ENCODE data around the gene HDAC4. TPM values are rescaled to one million over a fixed set of nuclear protein-coding genes. Genes with fewer than 3 reads are reported as not detected.

HDAC4 gene
- total RNA-seq, 4 donors from 2014 or later: 24.8 to 82.9 (median 41.3) TPM

DNA sequence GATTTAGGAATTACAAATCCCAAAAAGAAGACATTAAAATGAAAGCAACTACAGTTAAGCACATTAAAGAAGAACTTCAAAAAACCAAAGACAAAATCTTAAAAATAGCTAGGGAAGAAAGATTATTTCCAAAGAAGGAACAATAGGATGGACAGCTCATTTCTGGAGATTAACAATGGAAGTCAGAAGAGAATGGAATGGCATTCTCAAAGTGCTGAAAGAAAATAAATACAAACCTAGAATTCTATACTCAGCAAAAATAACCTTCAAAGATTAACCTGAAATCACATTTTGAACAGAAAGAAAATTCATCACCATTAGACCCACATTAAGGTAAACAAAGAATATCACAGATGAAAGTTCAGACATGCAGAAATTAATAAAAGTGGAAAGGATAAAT is 229.2 kb downstream of the HDAC4 start:
- TF ChIP-seq, protein P1, sequence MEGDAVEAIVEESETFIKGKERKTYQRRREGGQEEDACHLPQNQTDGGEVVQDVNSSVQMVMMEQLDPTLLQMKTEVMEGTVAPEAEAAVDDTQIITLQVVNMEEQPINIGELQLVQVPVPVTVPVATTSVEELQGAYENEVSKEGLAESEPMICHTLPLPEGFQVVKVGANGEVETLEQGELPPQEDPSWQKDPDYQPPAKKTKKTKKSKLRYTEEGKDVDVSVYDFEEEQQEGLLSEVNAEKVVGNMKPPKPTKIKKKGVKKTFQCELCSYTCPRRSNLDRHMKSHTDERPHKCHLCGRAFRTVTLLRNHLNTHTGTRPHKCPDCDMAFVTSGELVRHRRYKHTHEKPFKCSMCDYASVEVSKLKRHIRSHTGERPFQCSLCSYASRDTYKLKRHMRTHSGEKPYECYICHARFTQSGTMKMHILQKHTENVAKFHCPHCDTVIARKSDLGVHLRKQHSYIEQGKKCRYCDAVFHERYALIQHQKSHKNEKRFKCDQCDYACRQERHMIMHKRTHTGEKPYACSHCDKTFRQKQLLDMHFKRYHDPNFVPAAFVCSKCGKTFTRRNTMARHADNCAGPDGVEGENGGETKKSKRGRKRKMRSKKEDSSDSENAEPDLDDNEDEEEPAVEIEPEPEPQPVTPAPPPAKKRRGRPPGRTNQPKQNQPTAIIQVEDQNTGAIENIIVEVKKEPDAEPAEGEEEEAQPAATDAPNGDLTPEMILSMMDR (IDR thresholded peaks at IDR 0.05; ENCODE audit: low read depth): no peak

DNA sequence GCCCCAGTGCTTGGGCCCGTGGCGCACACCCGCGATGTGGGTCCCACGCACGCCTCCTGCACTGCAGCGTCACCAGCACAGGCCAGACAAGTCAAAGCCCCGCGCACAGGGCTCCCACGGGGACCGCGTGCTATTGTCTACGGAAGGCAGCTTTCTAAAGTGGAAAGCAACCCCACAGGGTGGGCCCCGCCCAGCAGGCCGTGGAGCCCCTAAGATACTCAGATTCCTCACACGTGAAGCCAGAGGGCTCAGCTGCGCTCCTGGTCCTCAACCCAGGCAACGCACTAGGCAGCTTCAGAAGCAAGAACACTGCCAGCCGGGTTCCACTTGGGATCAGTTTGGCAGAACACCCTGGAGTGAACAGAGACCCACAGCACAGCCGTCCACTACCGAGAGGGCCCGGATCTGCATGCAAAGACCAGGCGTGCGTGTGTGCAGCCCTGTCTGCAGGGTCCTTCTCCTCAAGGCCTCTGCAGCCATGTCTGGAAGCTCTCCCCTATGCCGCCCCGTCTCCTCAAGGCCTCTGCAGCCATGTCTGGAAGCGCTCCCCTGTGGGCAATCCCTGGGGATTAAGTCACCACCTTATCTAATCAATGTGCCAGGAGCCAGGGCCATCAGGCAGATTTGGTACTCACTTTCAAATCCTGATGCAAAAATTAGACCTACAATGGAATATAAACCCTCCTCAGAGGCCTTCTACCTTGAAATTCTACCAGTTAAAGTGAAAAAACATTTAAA is 231.3 kb downstream of the HDAC4 start:
- TF ChIP-seq, protein P1 (IDR thresholded peaks at IDR 0.05; ENCODE audit: low read depth): no peak

DNA sequence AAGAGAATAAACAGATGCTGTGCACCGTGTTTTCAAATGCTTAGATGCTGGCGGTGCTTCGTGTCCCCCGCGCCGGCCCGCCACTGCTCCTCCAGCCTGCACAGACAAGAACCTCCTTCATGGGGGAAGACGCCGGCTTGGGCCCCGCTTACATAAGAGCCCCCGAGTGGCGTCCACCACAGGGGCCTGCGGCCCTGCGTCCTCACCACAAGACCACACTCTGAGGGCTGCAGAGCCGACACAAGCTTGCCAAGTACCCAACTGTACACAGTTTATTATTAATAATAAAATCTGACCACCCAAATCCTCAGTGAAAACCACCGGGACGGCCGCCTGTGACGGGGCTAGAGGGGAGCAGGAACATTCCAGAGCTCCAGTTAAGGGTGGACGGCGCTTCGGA is 232.2 kb downstream of the HDAC4 start:
- TF ChIP-seq, protein P1 (IDR thresholded peaks at IDR 0.05; ENCODE audit: low read depth): no peak

DNA sequence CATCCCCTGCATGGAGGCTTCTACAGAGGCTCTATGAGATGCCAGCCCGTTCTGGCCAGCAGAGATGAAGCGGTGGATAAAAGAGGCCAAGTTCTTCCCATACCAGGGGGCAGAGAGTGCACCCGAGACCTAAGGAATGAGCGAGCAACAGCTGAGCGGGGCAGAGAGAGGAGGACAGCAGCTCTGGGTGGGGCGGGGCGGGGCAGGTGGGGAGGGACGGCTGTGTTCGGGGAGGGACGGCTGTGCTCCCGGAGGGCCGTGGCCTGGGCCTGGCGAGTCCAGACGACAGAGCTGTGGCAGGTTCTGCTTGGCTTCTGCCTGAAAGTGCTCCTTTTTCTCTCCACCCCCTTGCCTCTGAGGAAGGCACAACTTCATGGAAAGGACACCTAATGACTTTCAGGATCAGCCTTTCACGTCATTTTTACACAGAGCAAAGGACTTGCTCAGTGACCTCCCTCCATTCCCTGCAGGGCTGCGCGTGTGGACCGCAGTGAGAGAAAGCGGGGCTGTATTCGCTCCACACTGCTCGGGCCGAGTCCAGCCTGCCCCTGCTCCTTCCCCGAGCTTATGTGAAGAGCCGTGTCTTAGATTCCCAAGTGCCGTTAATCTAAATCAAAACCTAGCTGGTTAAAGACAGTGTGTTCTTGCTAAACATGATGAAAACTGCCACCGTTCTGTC is 232.9 kb downstream of the HDAC4 start:
- TF ChIP-seq, protein P1 (IDR thresholded peaks at IDR 0.05; ENCODE audit: low read depth): no peak

DNA sequence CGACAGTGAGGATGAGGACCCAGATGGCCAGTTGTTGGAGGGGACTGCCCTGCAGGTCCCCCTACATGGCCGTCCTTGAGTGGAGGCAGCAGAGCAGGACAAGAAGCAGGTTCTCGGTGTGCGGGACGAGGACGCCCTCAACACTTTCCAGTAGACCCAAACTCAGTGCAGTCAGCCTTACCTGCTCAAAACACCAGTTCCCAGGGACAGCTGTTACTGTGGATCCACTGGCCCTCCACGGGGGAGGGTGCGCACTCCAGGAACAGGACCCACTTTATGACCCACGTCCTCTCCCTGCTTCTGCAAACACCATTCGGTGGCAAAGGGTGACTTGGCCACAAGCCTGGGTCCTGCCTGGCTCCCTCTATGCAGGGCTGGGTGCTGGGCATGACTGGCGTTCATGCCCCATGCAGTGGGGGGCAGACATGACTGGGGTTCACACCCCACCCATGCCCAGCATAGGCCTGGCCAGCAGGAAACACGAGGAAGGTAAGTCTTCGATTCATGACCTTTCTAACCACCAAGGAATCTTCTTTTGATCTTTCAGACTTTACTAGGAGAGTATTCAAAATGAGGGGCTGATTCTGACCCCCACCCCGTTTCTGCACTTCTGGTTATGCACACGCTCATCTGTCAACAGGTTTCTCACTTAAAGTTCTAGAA is 233.7 kb downstream of the HDAC4 start:
- TF ChIP-seq, protein P1 (IDR thresholded peaks at IDR 0.05; ENCODE audit: low read depth): no peak

DNA sequence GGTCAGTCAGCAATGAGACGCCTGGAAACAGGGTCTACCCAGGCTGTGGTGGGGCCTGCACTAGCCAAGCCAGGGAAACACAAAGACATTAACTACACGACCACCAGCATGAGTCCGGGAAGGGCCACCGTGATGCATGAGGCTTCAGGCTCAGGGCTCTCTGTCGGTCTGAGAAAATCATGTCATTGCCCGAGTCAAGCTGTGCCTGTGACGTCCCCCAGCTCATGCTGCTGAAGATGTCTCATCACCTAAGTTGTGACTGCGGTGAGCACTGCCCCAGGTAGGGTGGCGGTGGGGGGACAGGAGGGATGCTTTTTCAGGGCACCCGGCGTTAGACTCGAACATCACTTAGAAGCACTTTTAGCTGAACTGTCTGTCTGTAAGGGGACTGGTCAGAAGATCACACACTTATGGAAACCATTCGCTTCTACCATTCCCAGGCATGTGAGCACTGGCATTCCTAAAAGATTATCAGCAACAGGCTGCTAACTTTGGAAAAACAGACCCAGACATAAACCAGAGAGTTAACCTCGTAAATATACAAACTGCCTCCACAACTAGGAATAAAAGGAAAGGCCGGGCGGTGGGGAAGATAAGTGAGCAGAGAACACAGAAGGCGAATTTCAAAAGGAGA is 234.5 kb downstream of the HDAC4 start:
- TF ChIP-seq, protein P1 (IDR thresholded peaks at IDR 0.05; ENCODE audit: low read depth): no peak

Data from subcutaneous adipose tissue (tissue), 4 donors.